Measurements from ENCODE around the gene INPP1.
"Not testable (repeated sequence)": the region's sequence is repeated elsewhere in the genome, so short reads cannot be mapped to it uniquely, and the experiment has no call there.

INPP1 gene, protein sequence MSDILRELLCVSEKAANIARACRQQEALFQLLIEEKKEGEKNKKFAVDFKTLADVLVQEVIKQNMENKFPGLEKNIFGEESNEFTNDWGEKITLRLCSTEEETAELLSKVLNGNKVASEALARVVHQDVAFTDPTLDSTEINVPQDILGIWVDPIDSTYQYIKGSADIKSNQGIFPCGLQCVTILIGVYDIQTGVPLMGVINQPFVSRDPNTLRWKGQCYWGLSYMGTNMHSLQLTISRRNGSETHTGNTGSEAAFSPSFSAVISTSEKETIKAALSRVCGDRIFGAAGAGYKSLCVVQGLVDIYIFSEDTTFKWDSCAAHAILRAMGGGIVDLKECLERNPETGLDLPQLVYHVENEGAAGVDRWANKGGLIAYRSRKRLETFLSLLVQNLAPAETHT

DNA sequence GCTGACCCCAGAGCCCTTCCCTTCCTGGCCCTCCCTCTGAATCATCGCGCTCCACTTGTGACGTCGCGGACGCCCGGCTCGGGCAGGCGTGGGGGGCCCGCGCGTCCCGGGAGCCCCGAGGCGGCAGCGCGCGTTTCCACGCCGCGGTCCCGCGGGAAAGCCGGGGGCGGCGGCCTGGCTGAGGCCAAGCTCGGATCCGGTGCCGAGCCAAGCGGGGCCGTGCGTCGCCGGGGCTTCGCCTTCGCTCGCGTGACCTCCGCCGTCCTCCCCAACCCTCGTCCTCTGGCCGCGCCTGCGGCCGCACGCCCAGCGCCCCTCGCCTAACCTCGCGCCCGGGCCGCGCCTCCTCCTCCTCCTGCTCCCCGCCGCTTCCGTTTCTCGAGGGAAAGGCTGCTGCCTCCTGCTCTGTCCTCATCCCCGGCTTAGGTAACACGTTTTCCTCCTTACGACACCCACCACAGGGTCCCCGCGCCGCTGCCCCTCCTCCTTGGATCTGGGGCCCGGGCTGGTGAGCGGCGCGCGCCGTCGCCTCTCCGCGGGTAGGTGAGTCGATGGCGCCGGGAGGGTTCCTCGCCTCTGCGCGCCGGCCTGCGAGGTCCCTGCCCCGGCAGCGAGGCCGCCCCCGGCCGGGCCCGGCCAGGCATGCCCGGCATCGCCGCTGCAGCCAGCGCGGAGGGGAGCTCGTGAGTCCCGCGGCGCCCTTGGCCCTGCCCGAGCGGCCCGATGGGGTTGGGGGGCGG, at the start of gene INPP1:
Gene INPP1, plus strand, starts transcription at position 54 of the 740 bp plus-strand sequence. CDS start 16,514 bp downstream, outside the sequence.
- TF ChIP-seq, protein P1, sequence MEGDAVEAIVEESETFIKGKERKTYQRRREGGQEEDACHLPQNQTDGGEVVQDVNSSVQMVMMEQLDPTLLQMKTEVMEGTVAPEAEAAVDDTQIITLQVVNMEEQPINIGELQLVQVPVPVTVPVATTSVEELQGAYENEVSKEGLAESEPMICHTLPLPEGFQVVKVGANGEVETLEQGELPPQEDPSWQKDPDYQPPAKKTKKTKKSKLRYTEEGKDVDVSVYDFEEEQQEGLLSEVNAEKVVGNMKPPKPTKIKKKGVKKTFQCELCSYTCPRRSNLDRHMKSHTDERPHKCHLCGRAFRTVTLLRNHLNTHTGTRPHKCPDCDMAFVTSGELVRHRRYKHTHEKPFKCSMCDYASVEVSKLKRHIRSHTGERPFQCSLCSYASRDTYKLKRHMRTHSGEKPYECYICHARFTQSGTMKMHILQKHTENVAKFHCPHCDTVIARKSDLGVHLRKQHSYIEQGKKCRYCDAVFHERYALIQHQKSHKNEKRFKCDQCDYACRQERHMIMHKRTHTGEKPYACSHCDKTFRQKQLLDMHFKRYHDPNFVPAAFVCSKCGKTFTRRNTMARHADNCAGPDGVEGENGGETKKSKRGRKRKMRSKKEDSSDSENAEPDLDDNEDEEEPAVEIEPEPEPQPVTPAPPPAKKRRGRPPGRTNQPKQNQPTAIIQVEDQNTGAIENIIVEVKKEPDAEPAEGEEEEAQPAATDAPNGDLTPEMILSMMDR (IDR thresholded peaks at IDR 0.05; ENCODE audit: insufficient read depth, low read depth, low read length, missing control alignments) = no peak
- peak within 1 kb of the TSS; percentile 80 for H3K4me3 ChIP-seq (ENCODE audit: low read depth, low read length)
- peak; percentile 57 for DNase-seq (ENCODE audit: low read depth)

DNA sequence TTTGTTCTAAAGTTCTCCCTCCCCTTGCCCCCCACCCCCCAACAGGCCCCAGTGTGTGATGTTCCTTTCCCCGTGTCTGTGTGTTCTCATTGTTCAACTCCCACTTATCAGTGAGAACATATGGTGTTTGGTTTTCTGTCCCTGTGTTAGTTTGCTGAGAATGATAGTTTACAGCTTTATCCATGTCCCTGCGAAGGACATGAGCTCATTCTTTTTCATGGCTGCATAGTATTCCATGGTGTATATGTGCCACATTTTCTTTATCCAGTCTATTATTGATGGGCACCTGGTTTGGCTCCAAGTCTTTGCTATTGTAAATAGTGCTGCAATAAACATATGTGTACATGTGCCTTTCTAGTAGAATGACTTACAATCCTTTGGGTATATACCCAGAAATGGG, 45.5 kb upstream of the INPP1 start:
- H3K4me3 ChIP-seq (ENCODE audit: low read depth, low read length); DNase-seq (ENCODE audit: low read depth): not testable (repeated sequence)

DNA sequence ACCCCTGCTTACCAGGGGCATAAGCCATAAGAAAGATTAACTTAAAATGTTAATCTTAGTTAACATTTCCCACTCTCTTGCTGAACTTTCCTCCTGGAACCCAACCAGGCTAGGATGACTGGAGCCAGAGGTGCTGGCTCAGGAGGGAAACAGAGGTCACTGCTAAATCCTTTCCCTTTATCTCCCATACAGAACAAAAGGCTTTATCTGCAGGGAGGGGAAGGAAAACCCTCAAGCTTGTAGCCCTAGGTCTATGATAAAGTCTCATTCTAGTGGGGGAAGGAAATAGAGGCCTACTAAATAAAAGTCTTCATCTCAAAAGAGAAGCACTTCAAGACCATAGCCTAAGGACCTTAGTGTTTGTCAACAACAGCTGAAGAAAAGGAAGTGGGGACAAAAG, 42.4 kb upstream of the INPP1 start:
- H3K4me3 ChIP-seq (ENCODE audit: low read depth, low read length) = no peak overlapping the region
- TF ChIP-seq, protein P1 (IDR thresholded peaks at IDR 0.05; ENCODE audit: insufficient read depth, low read depth, low read length, missing control alignments) = no peak
- no peak for DNase-seq (ENCODE audit: low read depth)

DNA sequence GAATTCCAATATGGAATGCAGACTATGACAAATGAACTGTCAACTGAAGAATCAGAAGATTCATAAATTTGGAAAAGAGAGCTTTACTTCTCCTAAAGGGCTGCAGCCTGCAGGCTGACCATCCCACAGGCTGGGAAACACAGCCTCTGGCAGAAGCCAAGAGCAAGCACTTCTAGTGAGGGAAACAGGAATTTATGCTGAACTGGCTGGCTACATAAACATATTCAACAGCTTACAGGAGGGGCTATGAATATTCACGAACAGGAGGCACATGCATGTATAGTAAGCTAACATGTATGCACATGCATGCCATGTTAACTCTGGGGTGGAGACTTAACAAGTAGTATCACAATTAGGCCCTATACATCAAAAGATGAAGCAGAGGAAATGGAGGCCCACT, 41.3 kb upstream of the INPP1 start:
- DNase-seq (ENCODE audit: low read depth) = no peak
- TF ChIP-seq, protein P1 (IDR thresholded peaks at IDR 0.05; ENCODE audit: insufficient read depth, low read depth, low read length, missing control alignments) = no peak
- H3K4me3 ChIP-seq (ENCODE audit: low read depth, low read length) = no peak overlapping the region

DNA sequence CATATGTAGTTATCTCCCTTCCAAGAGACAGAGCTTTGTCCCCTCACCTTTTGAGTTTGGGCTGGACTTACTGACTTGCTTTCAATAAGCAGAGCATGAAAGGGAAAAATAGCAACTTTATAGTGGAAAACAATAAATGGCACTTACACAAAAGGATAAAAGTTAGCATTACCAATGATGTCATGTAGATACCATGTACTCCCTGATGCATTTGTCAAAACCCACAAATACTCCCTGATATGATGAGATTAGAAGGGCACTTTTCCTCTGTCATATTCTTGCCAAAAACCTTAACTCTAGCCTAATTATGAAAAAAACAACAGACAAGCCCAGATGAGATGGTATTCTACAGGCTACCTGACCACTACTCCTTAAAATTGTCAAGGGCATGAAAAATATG, 39.7 kb upstream of the INPP1 start:
- DNase-seq (ENCODE audit: low read depth) = no peak
- TF ChIP-seq, protein P1 (IDR thresholded peaks at IDR 0.05; ENCODE audit: insufficient read depth, low read depth, low read length, missing control alignments) = no peak
- no peak overlapping the region for H3K4me3 ChIP-seq (ENCODE audit: low read depth, low read length)

DNA sequence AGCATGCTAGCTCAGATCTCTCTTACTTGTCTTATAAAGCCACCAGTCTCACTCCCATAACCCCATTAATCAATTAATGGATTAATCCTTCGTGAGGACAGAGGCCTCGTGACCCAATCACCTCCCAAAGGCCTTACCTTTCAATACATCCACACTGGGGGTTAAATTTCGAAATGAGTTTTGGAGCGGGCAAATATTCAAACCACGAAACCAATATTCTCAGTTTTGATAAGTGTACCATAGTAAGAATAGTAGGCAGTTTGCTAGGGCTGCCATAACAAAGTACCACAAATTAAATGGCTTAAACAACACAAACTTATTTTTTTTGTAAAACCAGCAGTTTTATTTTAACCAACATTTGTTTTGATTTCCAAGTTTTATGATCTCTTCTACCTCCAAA, 39.0 kb upstream of the INPP1 start:
- TF ChIP-seq, protein P1 (IDR thresholded peaks at IDR 0.05; ENCODE audit: insufficient read depth, low read depth, low read length, missing control alignments) = no peak
- peak; percentile 33 for DNase-seq (ENCODE audit: low read depth)
- no peak overlapping the region for H3K4me3 ChIP-seq (ENCODE audit: low read depth, low read length)

DNA sequence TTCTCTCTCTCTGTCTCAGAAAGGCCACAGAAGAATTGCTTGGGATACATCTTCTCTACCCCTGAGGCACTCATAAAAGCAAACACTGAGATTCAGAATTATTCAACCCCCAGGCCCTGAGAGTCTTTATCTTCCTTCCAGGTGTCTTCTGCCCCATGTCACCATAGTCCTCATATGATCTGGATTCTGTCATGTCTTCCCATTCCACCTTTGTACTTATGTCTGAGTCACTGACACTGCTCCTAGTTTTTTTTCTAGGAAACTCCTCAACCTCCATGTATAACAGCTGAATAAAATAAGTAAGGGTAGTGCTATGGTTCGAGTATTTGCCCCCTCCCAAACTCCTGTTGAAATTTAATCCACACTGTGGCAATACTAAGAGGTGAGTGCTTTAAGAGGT, 35.4 kb upstream of the INPP1 start:
- DNase-seq (ENCODE audit: low read depth) = no peak
- H3K4me3 ChIP-seq (ENCODE audit: low read depth, low read length) = no peak overlapping the region
- TF ChIP-seq, protein P1 (IDR thresholded peaks at IDR 0.05; ENCODE audit: insufficient read depth, low read depth, low read length, missing control alignments) = no peak
